Adrenal gland (tissue), 5 donors: ENCODE measurements around the gene PRMT7.

Experiments
- POLR2A ChIP-seq, 2 donors: fragments of 450-650 bp; IDR thresholded peaks; one replicate each; pipeline ENCODE4 v1.6.1; 2017; ENCODE audit warnings: antibody characterized with exemption in 2 of 2, mild to moderate bottlenecking in 2 of 2, moderate library complexity in 1 of 2
- TF ChIP-seq, protein P1 (sequence below), 6 experiments: fragments of 450-650 bp in 4 of 6; fragments of 200-600 bp in 2 of 6; sonication (generic) in 1 of 6; IDR thresholded peaks; 1 replicate in 5 of 6; 2 replicates in 1 of 6; pipeline versions ENCODE4 v1.5.1 to v1.8.0; 2016 to 2021; ENCODE audit warnings: antibody characterized with exemption in 6 of 6, mild to moderate bottlenecking in 2 of 6, moderate library complexity in 1 of 6
- donor health status: DM: no; HTN: no; CAD: no.

DNA sequence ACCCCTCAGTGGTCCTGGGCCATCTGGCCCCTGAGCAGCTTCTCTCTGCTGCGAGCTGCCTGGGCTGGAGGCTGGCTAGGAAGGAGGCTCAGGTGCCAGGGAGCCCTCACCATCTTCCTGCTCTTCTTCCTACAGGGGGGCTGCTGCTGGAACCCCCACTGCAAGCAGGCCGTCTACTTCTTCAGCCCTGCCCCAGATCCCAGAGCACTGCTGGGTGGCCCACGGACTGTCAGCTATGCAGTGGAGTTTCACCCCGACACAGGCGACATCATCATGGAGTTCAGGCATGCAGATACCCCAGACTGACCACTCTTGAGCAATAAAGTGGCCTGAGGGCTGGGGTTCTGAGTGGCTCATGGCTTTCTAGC is 46.1 kb downstream of the PRMT7 start:
- TF ChIP-seq, protein P1, sequence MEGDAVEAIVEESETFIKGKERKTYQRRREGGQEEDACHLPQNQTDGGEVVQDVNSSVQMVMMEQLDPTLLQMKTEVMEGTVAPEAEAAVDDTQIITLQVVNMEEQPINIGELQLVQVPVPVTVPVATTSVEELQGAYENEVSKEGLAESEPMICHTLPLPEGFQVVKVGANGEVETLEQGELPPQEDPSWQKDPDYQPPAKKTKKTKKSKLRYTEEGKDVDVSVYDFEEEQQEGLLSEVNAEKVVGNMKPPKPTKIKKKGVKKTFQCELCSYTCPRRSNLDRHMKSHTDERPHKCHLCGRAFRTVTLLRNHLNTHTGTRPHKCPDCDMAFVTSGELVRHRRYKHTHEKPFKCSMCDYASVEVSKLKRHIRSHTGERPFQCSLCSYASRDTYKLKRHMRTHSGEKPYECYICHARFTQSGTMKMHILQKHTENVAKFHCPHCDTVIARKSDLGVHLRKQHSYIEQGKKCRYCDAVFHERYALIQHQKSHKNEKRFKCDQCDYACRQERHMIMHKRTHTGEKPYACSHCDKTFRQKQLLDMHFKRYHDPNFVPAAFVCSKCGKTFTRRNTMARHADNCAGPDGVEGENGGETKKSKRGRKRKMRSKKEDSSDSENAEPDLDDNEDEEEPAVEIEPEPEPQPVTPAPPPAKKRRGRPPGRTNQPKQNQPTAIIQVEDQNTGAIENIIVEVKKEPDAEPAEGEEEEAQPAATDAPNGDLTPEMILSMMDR (IDR thresholded peaks at IDR 0.05) = no peak
- no peak for TF ChIP-seq POLR2A (IDR thresholded peaks at IDR 0.05)
